Measurements from ENCODE around the gene LRRC59. TPM values are rescaled to one million over a fixed set of nuclear protein-coding genes. Genes with fewer than 3 reads are reported as not detected.
A peak's percentile ranks its signal among the peaks of the same experiment; 100 is the strongest.

Gene LRRC59
- total and polyA plus RNA-seq, 2 of the 13 experiments (the other 11 are each of a cell fraction or from before 2014, with no cell fraction given) = 87.3 to 222 TPM

- H3K27ac ChIP-seq (ENCODE audit: extremely low read length, insufficient read depth, low read length) = peak overlapping the region; percentile 83
Observed at GRCh38 chr17:50424246-50424995, 27.1 kb upstream of the LRRC59 start.

More at GRCh38 chr17:50424246-50424995, 27.1 kb upstream of the LRRC59 start:
- Histone ChIP-seq H3K79me2 (ENCODE audit: insufficient read depth, low read length) (peaks cover 19% of the 10 kb centered on the region), H3K36me3 (replicated peaks in 1 of 2; ENCODE audit: control insufficient read depth in 1 of 2, insufficient read depth in 2 of 2, low read length in 2 of 2) (no peaks in the 10 kb centered on the region), H3K4me3 (replicated peaks in 1 of 3; ENCODE audit: insufficient read depth in 1 of 3, low read depth in 2 of 3, low read length in 3 of 3) (peak overlapping the region in 1 of 3 experiments; percentile 90; a peak in 2 of 6 replicates), H3K27me3 (ENCODE audit: control insufficient read depth in 1 of 2, insufficient read depth in 2 of 2, low read length in 2 of 2) (no peaks in the 10 kb centered on the region; a peak in 1 of 5 replicates), H2AFZ (ENCODE audit: low read length) (no peak overlapping the region), H4K20me1 (ENCODE audit: insufficient read depth, low read length) (no peaks in the 10 kb centered on the region), H3K9me3 (ENCODE audit: low read length) (no peaks in the 10 kb centered on the region), H3K4me2 (ENCODE audit: low read depth, low read length) (peak overlapping the region; percentile 100), H3K9ac (ENCODE audit: insufficient read depth, low read depth, low read length) (no peak overlapping the region), H3K4me1 (ENCODE audit: insufficient read depth, low read length) (peaks cover 85% of the 10 kb centered on the region)
- in situ Hi-C loops (cut with HindIII; ENCODE audit: extremely low pct_ligation_motif_present, low pct_unique_long_range_greater_than_20kb) = no loop called here
- no peak for FAIRE-seq
- no peak for DNase-seq (ENCODE audit: low spot score)
- CTCF ChIA-PET (ENCODE audit: low intra/inter-chr PET ratio, low total read pairs) = no interaction called here
- 72% methylated on average over 9 of the region's 9 CpGs for whole genome bisulfite sequencing (ENCODE audit: low lambda C conversion rate)
- POLR2A ChIA-PET = interaction anchor here (2.7 to 5.6 kb wide), 2 partner anchors 27 to 55 kb away, joined by 14 to 99 read pairs; partner anchors contain the start of genes LRRC59 and RSAD1
- ATAC-seq = no peak
- intact Hi-C loops (cut with micrococcal nuclease; ENCODE audit: unreplicated experiment) = no loop called here
- no TSS peak for BruUV-seq (replicated peaks)
- 0 out of 2 replicates have a peak, but pooled peaks have one; percentile 14 for TF ChIP-seq ZNF337 (CRISPR knock-in tag; IDR thresholded peaks at IDR 0.05; ENCODE audit: borderline replicate concordance, low read depth)
- no peak for TF ChIP-seq ZBTB7A (CRISPR knock-in tag; IDR thresholded peaks at IDR 0.05)
- TF ChIP-seq RBAK (CRISPR knock-in tag; IDR thresholded peaks at IDR 0.05) = 0 out of 2 replicates have a peak, but pooled peaks have one; percentile 13
- TF ChIP-seq ZNF430 (CRISPR knock-in tag; IDR thresholded peaks at IDR 0.05) = 0 out of 2 replicates have a peak, but pooled peaks have one; percentile 14
- 0 out of 2 replicates have a peak, but pooled peaks have one; percentile 20 for TF ChIP-seq ZNF17 (CRISPR knock-in tag; IDR thresholded peaks at IDR 0.05)
- TF ChIP-seq ZSCAN30 (CRISPR knock-in tag; IDR thresholded peaks at IDR 0.05) = peak; percentile 5; the same call in 1 of the 2 replicates
- peak; percentile 92 for TF ChIP-seq ZNF768 (CRISPR knock-in tag; IDR thresholded peaks at IDR 0.05)
- peak; percentile 49 for TF ChIP-seq ZNF781 (CRISPR knock-in tag; IDR thresholded peaks at IDR 0.05; ENCODE audit: borderline replicate concordance, not compliant biosample characterization)
- no peak for TF ChIP-seq ZNF251 (CRISPR knock-in tag; IDR thresholded peaks at IDR 0.05)
- 0 out of 2 replicates have a peak, but pooled peaks have one; percentile 1 for TF ChIP-seq PHF20 (CRISPR knock-in tag; IDR thresholded peaks at IDR 0.05)
- TF ChIP-seq ZNF547 (CRISPR knock-in tag; IDR thresholded peaks at IDR 0.05) = peak; percentile 23; the same call in 1 of the 2 replicates
- no peak for TF ChIP-seq ZNF552 (CRISPR knock-in tag; IDR thresholded peaks at IDR 0.05; ENCODE audit: borderline replicate concordance)
- TF ChIP-seq ZNF558 (CRISPR knock-in tag; IDR thresholded peaks at IDR 0.05; ENCODE audit: borderline replicate concordance) = 0 out of 2 replicates have a peak, but pooled peaks have one; percentile 44
- TF ChIP-seq ZBTB34 (CRISPR knock-in tag; IDR thresholded peaks at IDR 0.05) = no peak
- 0 out of 2 replicates have a peak, but pooled peaks have one; percentile 6 for TF ChIP-seq AKAP8 (CRISPR knock-in tag; IDR thresholded peaks at IDR 0.05)
- TF ChIP-seq JDP2 (CRISPR knock-in tag; IDR thresholded peaks at IDR 0.05; ENCODE audit: borderline replicate concordance) = no peak
- TF ChIP-seq ZMYM3 (CRISPR knock-in tag; IDR thresholded peaks at IDR 0.05) = peak; percentile 66

Data from HepG2 (cell line).